ENCODE data around the gene F2. TPM values are rescaled to one million over a fixed set of nuclear protein-coding genes. Genes with fewer than 3 reads are reported as not detected.
A peak's percentile ranks its signal among the peaks of the same experiment; 100 is the strongest.

Gene F2
- total and polyA plus RNA-seq, 9 donors = 0.10 to 1.00 (median 0.33) TPM; not detected in 3

DNA sequence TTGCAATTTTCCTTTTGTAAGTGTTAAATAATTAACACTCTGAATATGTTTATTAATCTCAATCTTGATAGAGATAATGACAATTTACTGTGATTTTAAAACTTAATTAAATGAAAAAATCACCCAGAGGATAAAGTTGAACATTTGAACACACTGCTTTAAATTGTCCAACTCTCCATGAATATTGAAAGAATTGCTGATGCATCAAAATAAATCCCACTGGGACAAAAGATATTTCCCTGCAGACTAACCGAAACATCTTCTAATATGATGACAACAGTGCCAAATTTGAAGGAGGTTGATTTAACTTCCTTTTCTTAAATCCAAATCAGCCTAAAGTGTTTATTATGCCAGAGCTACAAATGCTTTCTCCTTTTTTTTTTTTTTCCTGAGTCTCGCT is 47.6 kb downstream of the F2 start:
- no peak for DNase-seq
- no peaks in the 10 kb centered on the region for H3K36me3 ChIP-seq
- no peak overlapping the region for H3K27ac ChIP-seq
- no peak overlapping the region for H3K4me3 ChIP-seq
- no peaks in the 10 kb centered on the region for H3K9me3 ChIP-seq
- H3K27me3 ChIP-seq = no peaks in the 10 kb centered on the region
- H3K4me1 ChIP-seq (ENCODE audit: insufficient read depth) = no peaks in the 10 kb centered on the region
- TF ChIP-seq, protein P1, sequence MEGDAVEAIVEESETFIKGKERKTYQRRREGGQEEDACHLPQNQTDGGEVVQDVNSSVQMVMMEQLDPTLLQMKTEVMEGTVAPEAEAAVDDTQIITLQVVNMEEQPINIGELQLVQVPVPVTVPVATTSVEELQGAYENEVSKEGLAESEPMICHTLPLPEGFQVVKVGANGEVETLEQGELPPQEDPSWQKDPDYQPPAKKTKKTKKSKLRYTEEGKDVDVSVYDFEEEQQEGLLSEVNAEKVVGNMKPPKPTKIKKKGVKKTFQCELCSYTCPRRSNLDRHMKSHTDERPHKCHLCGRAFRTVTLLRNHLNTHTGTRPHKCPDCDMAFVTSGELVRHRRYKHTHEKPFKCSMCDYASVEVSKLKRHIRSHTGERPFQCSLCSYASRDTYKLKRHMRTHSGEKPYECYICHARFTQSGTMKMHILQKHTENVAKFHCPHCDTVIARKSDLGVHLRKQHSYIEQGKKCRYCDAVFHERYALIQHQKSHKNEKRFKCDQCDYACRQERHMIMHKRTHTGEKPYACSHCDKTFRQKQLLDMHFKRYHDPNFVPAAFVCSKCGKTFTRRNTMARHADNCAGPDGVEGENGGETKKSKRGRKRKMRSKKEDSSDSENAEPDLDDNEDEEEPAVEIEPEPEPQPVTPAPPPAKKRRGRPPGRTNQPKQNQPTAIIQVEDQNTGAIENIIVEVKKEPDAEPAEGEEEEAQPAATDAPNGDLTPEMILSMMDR (IDR thresholded peaks at IDR 0.05) = no peak
- no peak for TF ChIP-seq EP300 (IDR thresholded peaks at IDR 0.05)
- no peak for TF ChIP-seq POLR2A (IDR thresholded peaks at IDR 0.05)
- intact Hi-C loops (cut with DNase I) = no loop called here
- 90 to 97% (median 90%) methylated on average over 2 of the region's 2 CpGs for WGBS, 3 donors

DNA sequence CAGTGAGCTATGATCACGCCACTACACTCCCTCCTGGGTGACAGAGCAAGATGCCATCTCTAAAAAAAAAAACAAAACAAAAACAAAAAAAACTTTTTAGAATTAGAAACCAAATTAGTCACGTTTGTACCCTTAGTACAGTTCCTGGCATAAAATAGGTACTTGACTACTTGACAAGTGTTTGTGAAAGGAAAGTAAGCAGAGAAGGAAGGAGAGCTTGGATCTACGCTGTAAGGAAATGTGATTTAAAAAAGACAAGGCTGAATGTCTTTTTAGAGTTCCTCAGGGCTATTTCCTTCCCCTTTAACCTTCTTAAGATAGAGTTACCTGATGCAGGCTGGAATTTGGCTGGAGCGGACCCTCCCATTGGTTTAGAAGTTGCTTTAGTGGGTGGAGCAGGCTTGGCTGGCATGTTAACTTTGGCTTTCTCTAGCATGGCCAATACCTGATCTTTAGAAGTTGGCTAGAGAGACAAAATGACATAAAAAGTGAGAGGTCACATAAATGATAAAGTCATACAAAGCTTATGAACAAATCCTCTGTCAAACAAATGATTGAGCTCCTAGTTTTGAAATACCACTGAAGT is 50.7 kb downstream of the F2 start:
- Histone ChIP-seq H3K4me3 (no peak overlapping the region), H3K9me3 (no peaks in the 10 kb centered on the region), H3K4me1 (ENCODE audit: insufficient read depth) (no peaks in the 10 kb centered on the region), H3K27ac (no peak overlapping the region), H3K27me3 (no peaks in the 10 kb centered on the region), H3K36me3 (no peaks in the 10 kb centered on the region)
- TF ChIP-seq, protein P1 (IDR thresholded peaks at IDR 0.05) = no peak
- TF ChIP-seq EP300 (IDR thresholded peaks at IDR 0.05) = no peak
- no peak for TF ChIP-seq POLR2A (IDR thresholded peaks at IDR 0.05)
- DNase-seq = no peak
- 88 to 91% (median 91%) methylated on average over 4 of the region's 4 CpGs for WGBS, 3 donors
- intact Hi-C loops (cut with DNase I) = no loop called here

DNA sequence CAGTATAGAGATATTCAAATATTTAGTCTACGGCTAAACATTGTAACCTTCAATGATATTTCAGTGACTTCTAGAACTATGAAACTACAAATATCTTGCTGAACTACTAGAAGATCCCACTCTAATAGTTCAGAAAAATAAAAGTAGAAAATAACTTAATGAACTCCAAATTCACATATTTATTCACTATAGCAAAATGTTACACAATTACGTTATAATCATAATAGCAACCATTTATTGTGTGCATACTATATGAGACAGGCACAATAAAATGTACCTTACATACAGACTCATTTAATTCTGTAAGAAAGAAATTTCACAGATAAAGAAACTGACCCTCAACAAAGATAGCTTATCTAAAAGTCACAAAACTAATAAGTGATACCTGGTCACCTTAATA is 57.9 kb downstream of the F2 start:
- intact Hi-C loops (cut with DNase I) = no loop called here
- Histone ChIP-seq H3K9me3 (no peaks in the 10 kb centered on the region), H3K36me3 (no peaks in the 10 kb centered on the region), H3K4me3 (no peak overlapping the region), H3K27me3 (no peaks in the 10 kb centered on the region), H3K4me1 (ENCODE audit: insufficient read depth) (no peaks in the 10 kb centered on the region), H3K27ac (no peak overlapping the region)
- DNase-seq = no peak
- 96 to 98% (median 98%) methylated on average over 2 of the region's 2 CpGs for WGBS, 3 donors
- TF ChIP-seq POLR2A (IDR thresholded peaks at IDR 0.05) = no peak
- TF ChIP-seq, protein P1 (IDR thresholded peaks at IDR 0.05) = no peak
- TF ChIP-seq EP300 (IDR thresholded peaks at IDR 0.05) = no peak

DNA sequence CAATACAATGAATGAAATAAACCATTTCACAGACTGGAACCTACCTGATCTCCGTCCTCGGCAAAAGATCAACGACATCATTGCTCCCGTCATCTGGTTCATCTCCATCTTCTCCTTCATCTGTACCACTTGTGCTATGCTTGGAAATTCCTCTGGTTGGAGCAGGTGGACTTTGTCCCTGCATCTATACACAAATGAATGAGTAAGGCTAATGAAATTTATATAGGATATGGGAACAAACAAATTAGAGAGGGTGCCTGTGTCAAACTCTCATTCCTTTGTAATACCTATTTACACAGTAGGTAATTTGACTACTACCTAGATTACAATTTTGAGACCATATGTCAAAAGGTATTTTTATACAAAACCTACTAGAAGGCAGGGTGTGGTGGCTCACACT is 59.4 kb downstream of the F2 start:
- 95 to 98% (median 96%) methylated on average over 4 of the region's 4 CpGs for WGBS, 3 donors
- no peaks in the 10 kb centered on the region for H3K36me3 ChIP-seq
- no peaks in the 10 kb centered on the region for H3K27me3 ChIP-seq
- H3K4me3 ChIP-seq = no peak overlapping the region
- DNase-seq = no peak
- TF ChIP-seq, protein P1 (IDR thresholded peaks at IDR 0.05) = no peak
- TF ChIP-seq POLR2A (IDR thresholded peaks at IDR 0.05) (no peak), EP300 (IDR thresholded peaks at IDR 0.05) (no peak)
- no peaks in the 10 kb centered on the region for H3K4me1 ChIP-seq (ENCODE audit: insufficient read depth)
- no peak overlapping the region for H3K27ac ChIP-seq
- intact Hi-C loops (cut with DNase I) = no loop called here
- no peaks in the 10 kb centered on the region for H3K9me3 ChIP-seq

Small RNAs within 50 kb of the gene (microRNA-seq; reads per million reads assigned to microRNA genes)
- gene MIR5582 = 0 to 0.75 (median 0.47) reads per million in 3 donors

Small RNAs within 50 kb of the gene (small RNA-seq; reads per million reads assigned to genes)
- gene MIR5582 (not detected), gene RF00573 (not detected), gene SNORD67 (19.4 reads per million, percentile 87 among the genes with 10 or more reads in this experiment)

Other genes starting within 250 kb of the F2 start
- 10 to 100 TPM; 22.3 to 38.1 (median 34.4) TPM for gene AMBRA1, start 125.2 kb upstream of the F2 start, total RNA-seq
- 10 to 100 TPM; 18.7 to 22.0 TPM for gene AMBRA1, start 125.2 kb upstream of the F2 start, polyA plus RNA-seq
- gene HARBI1, start 102.0 kb upstream of the F2 start, total RNA-seq = 1 to 10 TPM; 1.4 to 4.9 (median 3.2) TPM
- 1 to 10 TPM; 1.3 to 2.2 TPM for gene HARBI1, start 102.0 kb upstream of the F2 start, polyA plus RNA-seq
- 10 to 100 TPM; 41.8 to 60.1 (median 54.5) TPM for gene ATG13, start 101.7 kb upstream of the F2 start, total RNA-seq
- gene ATG13, start 101.7 kb upstream of the F2 start, polyA plus RNA-seq = 100 to 1,000 TPM in 1 of 2 donors, 10 to 100 TPM in 1; 37.2 to 119 TPM
- 10 to 100 TPM; 24.1 to 95.9 (median 74.9) TPM for gene ARHGAP1, start 18.6 kb upstream of the F2 start, total RNA-seq
- 10 to 100 TPM; 36.2 to 50.7 TPM for gene ARHGAP1, start 18.6 kb upstream of the F2 start, polyA plus RNA-seq
- 10 to 100 TPM in 1 of 7 donors, 1 to 10 TPM in 6; 4.7 to 11.6 (median 7.8) TPM for gene ZNF408, start 18.2 kb upstream of the F2 start, total RNA-seq
- 1 to 10 TPM; 1.4 to 8.0 TPM for gene ZNF408, start 18.2 kb upstream of the F2 start, polyA plus RNA-seq
- 100 to 1,000 TPM in 3 of 7 donors, 10 to 100 TPM in 4; 27.6 to 110 (median 94.6) TPM for gene CKAP5, start 127.1 kb downstream of the F2 start, total RNA-seq
- 10 to 100 TPM; 25.8 to 62.2 TPM for gene CKAP5, start 127.1 kb downstream of the F2 start, polyA plus RNA-seq
- gene LRP4, start 199.3 kb downstream of the F2 start, total RNA-seq = 10 to 100 TPM in 4 of 7 donors, 1 to 10 TPM in 3; 4.4 to 20.6 (median 11.6) TPM
- 10 to 100 TPM in 1 of 2 donors, 1 to 10 TPM in 1; 5.4 to 16.2 TPM for gene LRP4, start 199.3 kb downstream of the F2 start, polyA plus RNA-seq
- 10 to 100 TPM; 20.3 to 42.6 (median 25.6) TPM for gene CSTPP1, start 217.5 kb downstream of the F2 start, total RNA-seq
- 10 to 100 TPM; 20.6 to 25.8 TPM for gene CSTPP1, start 217.5 kb downstream of the F2 start, polyA plus RNA-seq